Spleen (tissue), 11 donors: ENCODE measurements around the gene CCNY. TPM values are rescaled to one million over a fixed set of nuclear protein-coding genes. Genes with fewer than 3 reads are reported as not detected.

ENCODE experiments used
- DNase-seq: peaks from one replicate; pipeline ENCODE4 v3.0.0-alpha.2; 2020
- H3K27ac ChIP-seq, 8 donors: fragments of 200-600 bp; sonication (generic) in 7 of 8; 1 replicate in 4 of 8; 2 replicates in 4 of 8; pipeline versions ENCODE4 v1.5.0 to v1.8.0; 2016 to 2021; ENCODE audit warnings: inconsistent platforms in 4 of 8, mild to moderate bottlenecking in 4 of 8, moderate library complexity in 1 of 8
- H3K27me3 ChIP-seq, 7 donors: fragments of 200-600 bp; sonication (generic) in 6 of 7; replicated peaks in 1 of 7; 1 replicate in 4 of 7; 2 replicates in 3 of 7; pipeline versions ENCODE4 v1.5.0 to v1.8.0; 2016 to 2021; ENCODE audit warnings: inconsistent platforms in 3 of 7, mild to moderate bottlenecking in 1 of 7
- H3K36me3 ChIP-seq, 6 donors: fragments of 200-600 bp; sonication (generic) in 5 of 6; 1 replicate in 4 of 6; 2 replicates in 2 of 6; pipeline versions ENCODE4 v1.5.0 to v1.8.0; 2016 to 2021; ENCODE audit warnings: inconsistent platforms in 2 of 6
- H3K4me1 ChIP-seq, 6 donors: fragments of 200-600 bp; sonication (generic) in 5 of 6; 1 replicate in 3 of 6; 2 replicates in 3 of 6; pipeline versions ENCODE4 v1.5.0 to v1.8.0; 2016 to 2021; ENCODE audit warnings: inconsistent platforms in 3 of 6
- H3K4me3 ChIP-seq, 8 donors: fragments of 200-600 bp; sonication (generic) in 7 of 8; 1 replicate in 4 of 8; 2 replicates in 4 of 8; pipeline versions ENCODE4 v1.5.0 to v1.8.0; 2016 to 2021; ENCODE audit warnings: inconsistent platforms in 4 of 8, mild to moderate bottlenecking in 4 of 8, moderate library complexity in 2 of 8
- H3K9me3 ChIP-seq, 8 donors: fragments of 200-600 bp; sonication (generic) in 7 of 8; 1 replicate in 4 of 8; 2 replicates in 4 of 8; pipeline versions ENCODE4 v1.5.0 to v1.8.0; 2016 to 2021; ENCODE audit warnings: inconsistent platforms in 4 of 8
- CTCF ChIP-seq, 11 experiments: fragments of 200-600 bp in 7 of 11; fragments of 450-650 bp in 4 of 11; sonication (generic) in 4 of 11; IDR thresholded peaks in 8 of 11; conservative IDR thresholded peaks in 3 of 11; 1 replicate in 7 of 11; 2 replicates in 4 of 11; pipeline versions ENCODE4 v1.4.0 to v1.8.0; 2016 to 2021; ENCODE audit warnings: antibody characterized with exemption in 11 of 11, inconsistent platforms in 4 of 11, mild to moderate bottlenecking in 1 of 11
- POLR2A ChIP-seq, 3 donors: fragments of 450-650 bp; IDR thresholded peaks; one replicate each; pipeline ENCODE4 v1.5.1; 2017; ENCODE audit warnings: antibody characterized with exemption in 3 of 3, mild to moderate bottlenecking in 1 of 3
- POLR2AphosphoS5 ChIP-seq, 3 donors: sonication (generic); formaldehyde crosslinking; IDR thresholded peaks; one replicate each; pipeline ENCODE4 v1.5.1; 2017; ENCODE audit warnings: antibody characterized with exemption in 3 of 3
- WGBS, 5 donors: extraction: QIAGEN DNeasy Blood & Tissue Kit in 3 of 5; methylation state at CpG; one replicate each; pipeline versions ENCODE4 v1.1.5 to v1.1.7; 2013 to 2018; 5-methylcytosine and 5-hydroxymethylcytosine counted together
- intact Hi-C: fragments of 100-400 bp; cut with DNase I; formaldehyde crosslinking; loops from one replicate; pipeline ENCODE4 v1.15.0; 2023; ENCODE audit warnings: low total_unique reads
- polyA plus RNA-seq, 3 donors: library from polyadenylated mRNA; stranded (reverse); fragments of 200-250 nt; gene quantifications; one replicate each; pipeline ENCODE4 v1.2.1, GENCODE V29; 2013
- total RNA-seq, 7 donors: library from RNA; depleted of rRNA in 3 of 7; stranded (reverse); fragments of >200 nt in 3 of 7; fragmentation: NEBNext Ultra II Directional in 4 of 7; extraction: Animal tissue kit (Norgen Biotek cat#: 25700) in 4 of 7; gene quantifications; one replicate each; pipeline versions ENCODE4 v1.1.0 to v1.2.1, GENCODE V29; 2016 to 2021
- donor health status: healthy with polysubstance abuse.
- donor health status: DM: no; HTN: no; CAD: no; lungs with moderate emphysema.
- donor health status: DM: no; HTN: no; CAD: no.
- donor health status: Bipolar disorder and iron deficiency.
- donor health status: healthy.
- donor health status: DM: no; HTN: no; CAD: no.
- donor health status: DM: yes; HTN: yes; CAD: no.

Gene CCNY
- total and polyA plus RNA-seq, 10 donors, result 21.1 to 83.1 (median 52.1) TPM

- Histone ChIP-seq H3K4me1 (peaks cover 31 to 99% (median 80%) of the 10 kb centered on the region in 6 donors), H3K27ac (peak overlapping the region in 4 of 8 donors; percentile 55 to 76 (median 63)), H3K36me3 (no peaks in the 10 kb centered on the region), H3K9me3 (no peaks in the 10 kb centered on the region), H3K27me3 (no peaks in the 10 kb centered on the region), H3K4me3 (no peak overlapping the region)
- 45 to 77% (median 68%) methylated on average over 3 of the region's 3 CpGs for WGBS, 5 donors
- TF ChIP-seq CTCF (IDR thresholded peaks at IDR 0.05 in 8 of 11, conservative IDR thresholded peaks at IDR 0.05 in 3 of 11) (no peak), POLR2AphosphoS5 (IDR thresholded peaks at IDR 0.05) (no peak), POLR2A (IDR thresholded peaks at IDR 0.05) (no peak)
- no peak for DNase-seq
- intact Hi-C loops, result no loop called here
Observed at GRCh38 chr10:35371731-35372130, 35.4 kb downstream of the CCNY start.

- TF ChIP-seq POLR2AphosphoS5 (IDR thresholded peaks at IDR 0.05) (peak in 2 of 3 donors; percentile 29 to 75), POLR2A (IDR thresholded peaks at IDR 0.05) (no peak)
- H3K4me1 ChIP-seq, result peaks cover 31 to 100% (median 80%) of the 10 kb centered on the region in 6 donors
- WGBS, 5 donors, result 25 to 34% (median 30%) methylated on average over 5 of the region's 5 CpGs
- peak overlapping the region in 7 of 8 donors; percentile 37 to 76 (median 61) for H3K27ac ChIP-seq
- H3K27me3 ChIP-seq, result no peaks in the 10 kb centered on the region
- no peak for DNase-seq
- no peaks in the 10 kb centered on the region for H3K36me3 ChIP-seq
- no peaks in the 10 kb centered on the region for H3K9me3 ChIP-seq
- intact Hi-C loops, result no loop called here
- no peak overlapping the region for H3K4me3 ChIP-seq
Observed at GRCh38 chr10:35372329-35372728, 36.0 kb downstream of the CCNY start.

GRCh38 chr10:35375091-35375765 lies 38.9 kb downstream of the CCNY start:
- Histone ChIP-seq H3K4me3 (no peak overlapping the region), H3K27ac (peak overlapping the region in 2 of 8 donors; percentile 1 to 19), H3K4me1 (peaks cover 43 to 100% (median 79%) of the 10 kb centered on the region in 6 donors), H3K27me3 (no peaks in the 10 kb centered on the region), H3K36me3 (no peaks in the 10 kb centered on the region), H3K9me3 (no peaks in the 10 kb centered on the region)
- intact Hi-C loops, result no loop called here
- 91 to 100% (median 100%) methylated on average over 1 of the region's 1 CpG for WGBS, 5 donors
- no peak for DNase-seq
- TF ChIP-seq POLR2AphosphoS5 (IDR thresholded peaks at IDR 0.05) (no peak), POLR2A (IDR thresholded peaks at IDR 0.05) (no peak), CTCF (IDR thresholded peaks at IDR 0.05 in 8 of 11, conservative IDR thresholded peaks at IDR 0.05 in 3 of 11) (no peak)

GRCh38 chr10:35377050-35377728 lies 40.9 kb downstream of the CCNY start:
- H3K36me3 ChIP-seq, result no peaks in the 10 kb centered on the region
- H3K27me3 ChIP-seq, result no peaks in the 10 kb centered on the region
- H3K4me3 ChIP-seq, result no peak overlapping the region
- WGBS, 5 donors, result 80 to 84% (median 81%) methylated on average over 5 of the region's 5 CpGs
- peaks cover 31 to 98% (median 64%) of the 10 kb centered on the region in 6 donors for H3K4me1 ChIP-seq
- no peak for TF ChIP-seq POLR2AphosphoS5 (IDR thresholded peaks at IDR 0.05)
- TF ChIP-seq POLR2A (IDR thresholded peaks at IDR 0.05), result no peak
- TF ChIP-seq CTCF (IDR thresholded peaks at IDR 0.05 in 8 of 11, conservative IDR thresholded peaks at IDR 0.05 in 3 of 11), result no peak
- intact Hi-C loops, result no loop called here
- no peak overlapping the region for H3K27ac ChIP-seq
- no peak for DNase-seq
- no peaks in the 10 kb centered on the region for H3K9me3 ChIP-seq
